Inflammatory macrophage (primary cell): Measurements from ENCODE around the gene NDST1.

Experiments
- DNase-seq, 2 donors: peaks; one replicate each; pipeline ENCODE4 v3.0.0-alpha.2; 2020 to 2022

NDST1 gene

GRCh38 chr5:150571836-150572235, 63.9 kb downstream of the NDST1 start:
- DNase-seq, result no peak

DNA sequence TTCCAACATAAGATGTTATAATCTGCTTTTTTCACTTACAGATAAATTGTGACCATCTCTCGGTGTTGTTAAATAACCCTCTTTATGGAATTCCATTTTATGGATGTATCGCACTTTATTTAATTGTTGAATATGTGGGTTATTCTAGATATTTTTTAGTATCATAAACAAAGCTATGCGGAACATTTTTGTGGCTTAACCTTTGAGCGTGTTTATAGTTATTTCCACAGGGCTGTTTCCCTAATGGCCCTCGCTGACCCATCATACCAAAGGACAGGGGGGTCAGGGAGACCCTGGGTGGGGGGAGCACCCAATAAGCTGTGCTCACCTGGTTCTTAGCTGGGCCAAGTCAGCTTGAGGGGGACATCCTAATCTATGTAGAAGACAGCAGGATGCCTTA, 65.3 kb downstream of the NDST1 start:
- no peak for DNase-seq

DNA sequence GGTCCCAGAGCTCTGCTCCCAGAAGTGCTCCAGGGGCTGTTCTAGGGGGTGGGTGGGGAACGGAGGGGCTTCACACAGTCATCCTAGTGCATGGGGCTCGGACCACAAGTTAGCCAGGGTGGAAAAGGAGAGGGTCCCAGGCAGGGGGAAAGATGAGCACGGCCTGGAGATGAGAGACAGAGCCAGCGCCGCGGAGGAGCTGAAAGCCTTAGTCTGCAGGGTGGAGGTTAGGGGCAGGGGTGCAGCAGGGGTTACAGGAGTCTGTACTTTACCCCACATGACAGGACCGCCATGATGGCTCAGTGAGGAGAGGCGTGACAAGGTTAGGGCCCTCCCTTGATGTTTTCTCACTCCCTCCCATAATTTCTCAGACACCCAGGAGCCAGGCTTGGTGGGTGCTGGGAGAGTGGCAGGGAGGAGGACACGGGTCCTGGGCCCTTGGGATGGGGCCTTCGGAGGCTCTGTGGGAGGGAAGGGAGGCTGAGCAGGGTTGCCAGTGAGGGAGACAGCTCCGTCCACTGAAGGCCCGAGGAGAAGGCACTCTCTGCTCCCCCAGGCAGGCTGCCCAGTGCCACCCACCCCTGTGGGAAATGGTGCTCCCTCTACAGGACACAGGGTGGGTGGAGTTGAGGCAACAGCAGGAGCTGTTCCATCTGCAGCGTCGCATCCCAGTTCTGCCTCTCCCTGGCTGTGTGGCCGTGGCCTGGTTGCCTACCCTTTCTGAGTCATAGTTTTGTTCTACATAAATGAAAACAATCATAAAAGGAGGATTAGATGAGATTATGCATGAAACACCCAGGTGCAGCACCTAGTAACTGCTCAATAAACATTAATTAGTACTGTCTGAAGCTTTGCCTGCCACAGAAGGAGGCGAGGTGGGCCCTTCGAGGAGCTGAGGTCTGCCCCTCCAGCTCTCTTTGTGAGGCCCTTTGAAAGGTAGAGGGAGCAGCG, 66.2 kb downstream of the NDST1 start:
- DNase-seq, result no peak

DNA sequence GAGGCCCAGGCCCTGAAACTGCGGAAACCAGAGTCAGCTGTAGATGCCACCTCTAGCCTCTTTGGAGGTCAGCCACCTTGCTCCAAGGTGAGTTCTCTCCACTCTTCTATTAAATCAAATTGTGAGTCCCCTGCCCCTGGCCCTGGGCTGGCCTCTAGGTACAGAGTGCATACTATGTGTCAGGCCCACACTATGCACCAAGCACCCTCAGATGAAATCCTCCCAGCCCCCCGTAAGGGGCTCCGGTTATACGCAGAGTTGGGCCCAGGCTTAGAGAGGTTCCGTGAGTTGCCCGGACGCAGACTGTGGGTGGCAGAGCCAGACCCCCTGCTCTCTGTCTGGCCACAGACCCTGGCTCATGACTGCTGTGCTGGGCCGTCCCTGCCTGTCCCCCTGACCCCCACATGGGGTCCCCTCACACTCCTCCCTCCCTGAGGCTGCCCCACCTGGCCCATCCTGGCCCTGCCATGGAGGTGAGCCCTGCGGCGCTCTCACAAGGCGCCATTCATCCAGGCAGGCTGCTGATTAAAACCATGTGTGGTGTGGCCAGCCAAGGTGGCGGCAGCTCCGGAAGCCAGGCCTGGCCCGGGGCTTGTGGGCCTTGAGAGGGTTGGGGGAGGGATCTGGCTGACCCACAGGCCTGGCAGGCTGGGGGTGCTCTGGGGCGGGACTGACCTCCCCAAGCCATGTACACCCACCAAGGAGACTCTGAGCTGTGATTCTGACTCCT, 67.1 kb downstream of the NDST1 start:
- DNase-seq, result no peak

DNA sequence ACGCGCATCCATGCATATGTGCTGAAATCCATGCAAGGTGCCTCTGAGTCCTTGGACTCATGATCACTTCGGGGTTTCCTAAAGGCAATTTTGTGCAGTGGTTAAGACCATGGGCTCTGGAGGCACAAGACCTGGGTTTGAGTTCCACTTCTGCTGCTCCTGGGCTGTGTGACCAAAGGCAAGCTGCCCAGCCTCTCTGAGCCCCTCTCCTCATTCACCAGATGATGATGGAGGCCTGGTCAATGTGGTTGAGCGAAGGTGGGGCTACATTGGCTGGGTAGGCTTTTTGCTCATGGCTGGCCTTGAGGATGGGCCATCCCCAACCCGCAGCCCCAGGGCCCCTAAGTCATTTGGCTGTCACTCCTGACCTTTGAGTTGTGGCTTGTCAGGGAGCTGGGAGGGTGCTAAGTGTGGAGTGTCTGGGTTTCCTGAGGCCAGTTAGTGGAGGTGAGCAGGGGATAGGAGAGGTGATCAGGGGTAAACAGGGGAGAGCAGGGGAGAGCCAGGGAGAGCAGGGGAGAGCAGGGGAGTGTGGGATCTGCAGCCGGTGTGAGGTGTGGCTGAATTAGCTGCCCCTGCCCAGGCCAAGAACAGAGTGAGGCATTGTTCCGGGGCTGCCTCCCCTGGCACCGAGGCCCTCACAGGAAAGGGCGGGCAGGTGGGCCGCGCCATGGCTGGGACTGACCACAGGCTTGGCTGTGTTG, 68.0 kb downstream of the NDST1 start:
- DNase-seq, result no peak

GRCh38 chr5:150576449-150576949, 68.6 kb downstream of the NDST1 start:
- no peak for DNase-seq

- DNase-seq, result no peak
These were observed 69.6 kb downstream of the NDST1 start for GRCh38 chr5:150577378-150578139.

DNA sequence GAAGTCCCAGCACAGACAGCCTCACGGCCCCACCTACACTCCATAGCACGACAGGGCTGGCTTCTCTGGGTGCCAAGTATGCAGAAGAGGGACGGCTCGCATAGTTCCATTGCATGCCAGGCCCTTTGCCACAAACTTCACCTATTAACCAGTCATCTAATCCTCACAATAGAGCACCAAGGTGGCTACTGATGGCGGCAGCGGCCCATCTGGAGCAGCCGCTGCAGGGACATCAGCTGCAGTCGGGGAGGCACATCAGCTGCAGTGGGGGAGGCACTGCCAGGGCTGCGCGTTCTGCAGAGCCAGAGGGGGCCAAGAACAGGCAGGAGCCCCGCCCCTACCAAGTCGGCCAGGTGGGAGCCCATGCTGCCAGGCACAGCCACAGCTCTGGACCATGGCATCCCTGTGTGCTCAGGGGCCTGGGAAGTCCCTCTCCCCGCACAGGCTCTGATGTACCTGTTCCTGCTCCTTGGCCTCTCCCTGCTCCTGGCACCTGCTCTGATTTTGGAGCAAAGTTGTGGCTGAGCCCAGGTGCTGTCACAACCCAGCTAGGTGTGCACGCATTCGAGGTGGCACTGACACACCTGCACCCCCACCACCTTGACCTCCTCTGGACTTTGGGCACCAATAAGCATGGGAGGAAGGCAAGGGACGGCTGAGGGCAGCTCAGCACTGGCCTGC, 71.0 kb downstream of the NDST1 start:
- no peak for DNase-seq

DNA sequence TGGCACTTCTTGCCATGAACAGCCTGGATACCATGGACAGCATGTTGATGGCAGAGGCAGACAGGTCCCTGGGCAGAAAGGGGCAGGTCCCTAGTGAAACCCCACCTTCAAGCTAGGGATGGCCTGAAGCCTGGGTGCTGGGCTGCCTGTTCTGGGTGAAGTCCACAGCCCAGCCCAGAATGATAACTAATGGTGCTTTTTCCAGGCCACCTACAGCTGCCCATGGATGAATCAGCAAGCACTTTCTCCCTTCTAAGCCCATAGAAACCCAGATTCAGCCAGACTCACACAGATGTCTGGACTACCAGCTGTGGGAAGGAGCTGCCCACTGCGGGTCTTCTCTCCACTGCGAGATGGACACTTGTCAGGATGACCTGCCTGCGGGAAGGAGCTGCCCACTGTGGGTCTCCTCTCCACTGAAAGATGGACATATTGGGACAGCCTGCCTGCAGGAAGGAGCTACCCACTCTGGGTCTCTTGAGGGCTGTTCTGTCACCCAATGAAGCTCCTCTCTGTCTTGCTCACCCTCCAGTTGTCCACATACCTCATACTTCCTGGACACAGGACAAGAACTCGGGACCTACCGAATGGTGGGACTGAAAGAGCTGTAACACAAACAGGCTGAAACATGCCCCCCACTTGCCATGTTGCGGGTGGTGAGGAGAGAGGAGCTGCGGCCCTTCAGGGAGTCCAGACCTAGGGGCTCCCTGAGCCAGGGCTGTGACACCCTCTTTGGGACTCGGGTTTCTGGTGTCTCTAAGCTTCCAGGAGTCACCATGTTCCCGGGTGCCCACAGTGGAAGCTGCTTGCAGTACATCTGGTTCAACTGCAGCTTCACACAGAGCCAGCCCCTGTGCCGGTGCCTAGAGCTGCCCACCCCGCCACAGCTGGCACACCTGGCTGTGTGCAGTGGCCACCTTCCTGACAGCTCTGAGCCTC, 71.8 kb downstream of the NDST1 start:
- no peak for DNase-seq

GRCh38 chr5:150580917-150581316, 73.0 kb downstream of the NDST1 start:
- no peak for DNase-seq

DNA sequence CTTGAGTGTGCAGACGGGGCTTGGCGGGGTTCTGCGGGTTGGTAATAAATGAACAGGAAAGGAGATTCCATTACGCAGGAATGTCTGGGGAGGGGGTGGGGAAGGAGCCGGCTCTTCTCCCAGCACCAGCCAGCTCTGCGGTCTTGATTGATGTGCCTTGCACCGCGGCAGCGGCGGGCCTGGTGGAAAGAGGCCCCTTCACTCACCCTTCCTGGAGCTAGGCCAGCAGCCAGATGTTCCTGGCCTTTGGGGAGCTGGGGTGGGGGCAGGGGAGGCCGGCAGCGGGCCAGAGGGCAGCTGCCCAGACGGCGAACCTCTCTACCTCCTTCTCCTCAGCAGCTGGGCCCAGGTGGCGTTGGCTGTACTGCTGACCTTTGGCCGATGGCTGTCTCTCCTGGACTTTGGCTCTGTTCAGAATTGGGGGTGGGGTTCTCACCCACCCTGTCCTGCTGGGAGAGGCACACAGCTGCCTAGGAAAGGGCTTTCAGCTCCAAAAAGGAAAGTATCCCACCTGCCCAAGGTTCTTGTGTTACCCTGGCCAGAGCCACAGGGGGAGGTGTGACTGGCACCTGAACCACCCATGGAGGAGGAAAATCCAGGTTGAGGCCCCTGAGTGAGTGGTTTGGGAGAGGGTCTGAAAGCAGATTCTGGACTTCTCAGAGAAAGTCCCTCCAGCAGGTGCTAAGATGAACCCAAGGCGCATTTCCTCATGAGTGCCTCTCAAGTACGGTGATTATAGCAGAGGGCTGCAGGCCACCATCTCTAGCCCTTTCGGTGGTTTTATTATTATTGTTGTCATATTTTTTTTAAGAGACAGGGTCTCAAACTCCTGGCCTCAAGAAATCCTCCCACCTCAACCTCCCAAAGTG, 74.5 kb downstream of the NDST1 start:
- DNase-seq, result no peak

- DNase-seq, result no peak
These were observed 75.8 kb downstream of the NDST1 start for GRCh38 chr5:150583541-150584225.

DNA sequence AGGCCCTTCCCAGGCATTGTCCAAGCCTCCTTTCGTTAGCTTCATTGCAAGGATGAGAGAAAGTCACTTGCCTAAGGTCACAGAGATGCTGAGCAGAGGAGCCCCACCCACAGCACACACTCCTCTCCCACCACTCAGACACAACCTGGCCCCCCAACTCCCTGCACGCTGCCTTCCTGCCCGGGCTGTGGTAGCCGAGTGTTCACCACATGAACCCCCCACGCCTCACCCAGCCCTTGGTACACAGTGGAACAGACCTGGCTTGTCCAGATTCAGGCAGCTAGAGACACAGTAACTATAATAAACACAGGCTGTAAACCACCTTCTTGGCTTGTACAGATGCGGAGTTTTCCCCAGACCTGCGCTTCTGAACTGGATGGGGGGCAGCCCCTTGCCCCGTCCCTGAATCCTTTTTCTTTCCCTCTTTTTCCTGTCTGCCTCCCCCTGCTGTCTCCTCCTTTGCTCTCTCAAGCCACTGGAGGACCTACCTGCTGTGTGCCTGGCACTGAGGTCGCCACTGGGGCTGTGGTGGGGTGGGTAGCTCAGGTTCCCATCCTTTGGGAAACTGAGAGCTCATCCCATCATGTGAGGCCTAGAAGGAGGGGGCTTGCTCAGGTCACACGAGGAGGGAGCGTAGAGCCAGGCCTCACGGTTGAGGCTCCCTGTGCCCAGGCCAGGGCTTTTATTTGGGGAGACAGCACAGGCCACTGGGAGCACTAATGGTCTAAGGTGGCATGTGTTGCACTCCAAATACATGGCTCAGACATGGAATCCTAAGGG, 76.8 kb downstream of the NDST1 start:
- no peak for DNase-seq

DNA sequence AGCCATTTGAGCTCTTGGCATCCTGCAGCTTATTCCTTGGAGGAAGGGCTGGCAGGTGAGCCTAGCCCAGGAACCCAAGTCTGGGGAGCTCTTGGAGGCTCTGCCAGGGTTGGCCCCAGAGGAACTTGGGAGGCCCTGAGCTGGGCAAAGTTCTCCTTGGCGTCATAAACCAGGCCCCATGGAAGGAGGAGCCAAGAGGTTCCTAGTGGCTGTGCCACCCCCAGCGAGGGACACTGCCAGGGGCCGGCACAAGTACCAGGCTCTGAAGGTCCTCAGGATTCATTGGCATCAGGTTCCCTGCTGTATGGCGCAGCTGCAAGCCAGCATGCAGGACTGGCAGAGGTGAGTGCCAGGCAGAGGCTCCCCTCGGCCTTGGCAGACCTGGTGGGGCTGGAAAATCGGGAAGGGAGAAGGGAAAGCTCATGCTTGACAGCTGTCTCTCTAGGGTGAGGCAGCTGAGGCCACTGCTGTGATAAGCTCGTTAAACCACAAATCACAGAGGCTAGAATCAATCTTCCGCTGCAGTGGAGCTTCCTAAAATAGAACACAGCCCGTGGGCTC, 77.9 kb downstream of the NDST1 start:
- no peak for DNase-seq

GRCh38 chr5:150587016-150587415, 79.1 kb downstream of the NDST1 start:
- DNase-seq, result no peak

DNA sequence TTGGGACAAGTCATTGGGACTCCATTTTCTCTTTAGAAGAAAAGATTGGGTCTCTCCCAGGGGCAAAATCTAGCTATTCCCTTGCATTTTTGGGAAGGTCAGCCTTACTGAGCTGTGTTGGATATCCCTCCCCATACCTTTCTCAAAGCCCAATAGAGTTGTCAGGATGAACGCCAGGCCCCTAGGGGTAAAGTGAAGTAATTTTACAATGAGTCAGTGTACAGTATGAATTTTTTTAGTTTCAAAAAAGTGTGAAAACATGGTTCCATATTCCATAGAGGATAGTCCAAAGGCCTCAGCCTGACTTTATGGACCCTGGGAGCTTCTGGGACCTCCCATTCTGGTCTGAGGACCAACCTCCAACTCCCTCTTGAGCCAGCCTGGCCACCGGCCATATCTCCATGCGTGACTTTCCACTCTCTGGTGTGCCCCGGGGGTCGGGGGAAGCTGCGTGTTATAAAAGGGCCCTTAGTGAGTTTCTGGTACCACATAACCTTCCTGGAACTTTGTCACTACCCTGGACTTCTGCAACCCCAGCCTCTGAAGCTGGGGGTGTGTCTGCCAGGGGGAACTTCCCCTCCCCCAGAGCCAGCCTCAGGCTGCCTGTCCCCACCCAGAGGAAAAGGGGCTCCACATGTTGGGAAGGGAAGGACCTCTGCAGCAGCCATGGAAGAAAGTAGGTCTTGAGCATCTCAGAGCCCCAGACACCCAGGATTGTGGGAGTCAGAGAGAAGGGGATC, 80.1 kb downstream of the NDST1 start:
- no peak for DNase-seq

DNA sequence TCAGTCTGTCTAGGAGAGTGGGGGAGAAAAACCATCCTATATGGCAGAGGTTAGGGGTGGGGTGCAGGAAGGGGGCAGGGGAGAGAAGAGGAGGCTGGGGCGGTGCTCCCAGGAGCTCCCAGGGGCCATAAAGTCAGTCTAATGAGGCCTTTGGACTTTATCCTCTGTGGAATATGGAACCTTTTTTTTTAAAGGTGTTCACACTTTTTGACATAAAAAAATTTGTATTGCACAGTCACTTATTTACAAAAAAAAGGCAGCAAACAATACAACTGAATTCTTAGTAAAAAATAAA, 80.6 kb downstream of the NDST1 start:
- DNase-seq, result no peak
